Neutrophil (primary cell): ENCODE data around the gene UPF1.
"Not testable (repeated sequence)": the region's sequence is repeated elsewhere in the genome, so short reads cannot be mapped to it uniquely, and the experiment has no call there.

Experiments used
- H3K27ac ChIP-seq: fragments of 200-600 bp; sonication (generic); 2 replicates; pipeline ENCODE4 v1.5.1; 2016; ENCODE audit warnings: mild to moderate bottlenecking, moderate library complexity
- H3K27me3 ChIP-seq: fragments of 200-600 bp; sonication (generic); 2 replicates; pipeline ENCODE4 v1.6.0; 2016; ENCODE audit warnings: mild to moderate bottlenecking
- H3K36me3 ChIP-seq: fragments of 200-600 bp; sonication (generic); 2 replicates; pipeline ENCODE4 v1.5.1; 2017
- H3K4me1 ChIP-seq, 2 experiments: fragments of 200-600 bp in 1 of 2; sonication (generic) in 1 of 2; 1 replicate in 1 of 2; 2 replicates in 1 of 2; pipeline versions ENCODE4 v1.5.1 to v1.6.1; 2013 to 2016; ENCODE audit warnings: low read depth in 1 of 2, low read length in 1 of 2, mild to moderate bottlenecking in 1 of 2, moderate library complexity in 1 of 2; ENCODE audit not compliant: control insufficient read depth in 1 of 2, insufficient read depth in 1 of 2
- H3K4me3 ChIP-seq, 2 experiments: fragments of 200-600 bp in 1 of 2; sonication (generic) in 1 of 2; 1 replicate in 1 of 2; 2 replicates in 1 of 2; pipeline ENCODE4 v1.5.1; 2013 to 2016; ENCODE audit warnings: low read depth in 1 of 2, low read length in 1 of 2, mild to moderate bottlenecking in 1 of 2, moderate library complexity in 1 of 2
- H3K9me3 ChIP-seq: fragments of 200-600 bp; sonication (generic); 2 replicates; pipeline ENCODE4 v1.5.1; 2016
- CTCF ChIP-seq: fragments of 200-600 bp; sonication (generic); IDR thresholded peaks from 2 replicates; pipeline ENCODE4 v1.5.1; 2016; ENCODE audit warnings: antibody characterized with exemption

Gene UPF1

GRCh38 chr19:18915639-18916038 is 83.9 kb downstream of the UPF1 start:
- TF ChIP-seq CTCF, result no peak
- H3K27ac ChIP-seq, result no peak overlapping the region
- H3K9me3 ChIP-seq, result no peaks in the 10 kb centered on the region
- no peaks in the 10 kb centered on the region for H3K27me3 ChIP-seq
- peaks cover 25 to 28% of the 10 kb centered on the region in 2 experiments for H3K4me1 ChIP-seq
- peaks cover 54% of the 10 kb centered on the region for H3K36me3 ChIP-seq
- no peak overlapping the region for H3K4me3 ChIP-seq

- H3K36me3 ChIP-seq, result peaks cover 49% of the 10 kb centered on the region
- peaks cover 25 to 29% of the 10 kb centered on the region in 2 experiments for H3K4me1 ChIP-seq
- H3K4me3 ChIP-seq, H3K27ac ChIP-seq, H3K9me3 ChIP-seq, H3K27me3 ChIP-seq: not testable (repeated sequence)
Observed at GRCh38 chr19:18917593-18917992, 85.8 kb downstream of the UPF1 start.
